ENCODE data around the gene SYT9.

- TF ChIP-seq PBX3 (CRISPR knock-in tag; IDR thresholded peaks at IDR 0.05) (no peak), ZNF76 (tag by site-specific recombination; IDR thresholded peaks at IDR 0.05; ENCODE audit: borderline replicate concordance, low read depth) (no peak), ZNF639 (tag by site-specific recombination; IDR thresholded peaks at IDR 0.05) (no peak), ZNF37A (tag by site-specific recombination; IDR thresholded peaks at IDR 0.05) (no peak), CTCF (tag by site-specific recombination; IDR thresholded peaks at IDR 0.05) (no peak), ZNF112 (tag by site-specific recombination; IDR thresholded peaks at IDR 0.05) (no peak), ZSCAN30 (tag by site-specific recombination; IDR thresholded peaks at IDR 0.05) (no peak), ZNF670 (tag by site-specific recombination; IDR thresholded peaks at IDR 0.05; ENCODE audit: low read depth) (no peak), ZNF350 (tag by site-specific recombination; IDR thresholded peaks at IDR 0.05) (no peak), ZNF776 (tag by site-specific recombination; IDR thresholded peaks at IDR 0.05; ENCODE audit: borderline replicate concordance) (no peak), SALL2 (tag by site-specific recombination; IDR thresholded peaks at IDR 0.05; ENCODE audit: borderline replicate concordance) (no peak), ZSCAN23 (tag by site-specific recombination; IDR thresholded peaks at IDR 0.05) (no peak)
Measured at GRCh38 chr11:7445564-7445963, 193.9 kb downstream of the SYT9 start.
